Neuron (in vitro differentiated cells): ENCODE data around the gene REEP1.

Source experiments
- H2AFZ ChIP-seq: one replicate; pipeline ENCODE4 v1.6.1; 2013; ENCODE audit warnings: low read depth, mild to moderate bottlenecking, inconsistent platforms, low read length, moderate library complexity
- H3K27me3 ChIP-seq: one replicate; pipeline ENCODE4 v1.6.1; 2013; ENCODE audit warnings: low read length; ENCODE audit not compliant: insufficient read depth
- H3K36me3 ChIP-seq: one replicate; pipeline ENCODE4 v1.6.1; 2013; ENCODE audit warnings: low read length; ENCODE audit not compliant: insufficient read depth
- H3K4me1 ChIP-seq: one replicate; pipeline ENCODE4 v1.6.1; 2013; ENCODE audit warnings: low read length; ENCODE audit not compliant: insufficient read depth
- H3K4me3 ChIP-seq: 2 replicates; pipeline ENCODE4 v1.5.1; 2013; ENCODE audit warnings: mild to moderate bottlenecking, low read length, moderate library complexity
- H3K9me3 ChIP-seq: one replicate; pipeline ENCODE4 v1.6.1; 2013; ENCODE audit warnings: low read length

The REEP1 gene

GRCh38 chr2:86336675-86337243, 667 bp downstream of the REEP1 start:
- Histone ChIP-seq H3K27me3 (peaks cover 51% of the 10 kb centered on the region), H3K4me1 (peaks cover 12% of the 10 kb centered on the region), H2AFZ (peak overlapping the region; percentile 79), H3K36me3 (no peaks in the 10 kb centered on the region), H3K4me3 (peak overlapping the region; percentile 48), H3K9me3 (peaks cover 3% of the 10 kb centered on the region)

- peaks cover 3% of the 10 kb centered on the region for H3K9me3 ChIP-seq
- peak overlapping the region; percentile 48 for H3K4me3 ChIP-seq
- H3K4me1 ChIP-seq: peaks cover 12% of the 10 kb centered on the region
- H3K27me3 ChIP-seq: peaks cover 51% of the 10 kb centered on the region
- H3K36me3 ChIP-seq: no peaks in the 10 kb centered on the region
- peak overlapping the region; percentile 79 for H2AFZ ChIP-seq
Measured at GRCh38 chr2:86335865-86336674, 1.4 kb downstream of the REEP1 start.

DNA sequence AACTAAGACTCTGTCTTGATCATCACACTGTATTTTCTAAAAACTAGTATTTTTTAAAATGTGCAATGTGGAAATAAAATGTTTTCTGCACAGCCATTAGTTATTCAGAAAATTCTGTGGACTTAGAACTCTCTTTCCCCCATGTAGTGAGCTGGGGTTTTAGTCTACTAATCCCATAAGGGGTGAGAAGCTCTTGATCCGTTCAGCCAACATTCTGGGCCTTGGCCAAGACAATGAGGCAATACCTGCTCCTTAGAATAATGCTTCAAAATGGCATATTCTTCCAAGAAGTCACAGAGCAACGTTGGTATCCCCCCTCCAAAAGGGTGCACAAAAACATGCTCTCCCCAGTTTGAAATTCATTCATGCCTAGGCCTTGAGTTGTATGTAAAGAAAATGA, 4.0 kb downstream of the REEP1 start:
- H3K27me3 ChIP-seq: peaks cover 36% of the 10 kb centered on the region

DNA sequence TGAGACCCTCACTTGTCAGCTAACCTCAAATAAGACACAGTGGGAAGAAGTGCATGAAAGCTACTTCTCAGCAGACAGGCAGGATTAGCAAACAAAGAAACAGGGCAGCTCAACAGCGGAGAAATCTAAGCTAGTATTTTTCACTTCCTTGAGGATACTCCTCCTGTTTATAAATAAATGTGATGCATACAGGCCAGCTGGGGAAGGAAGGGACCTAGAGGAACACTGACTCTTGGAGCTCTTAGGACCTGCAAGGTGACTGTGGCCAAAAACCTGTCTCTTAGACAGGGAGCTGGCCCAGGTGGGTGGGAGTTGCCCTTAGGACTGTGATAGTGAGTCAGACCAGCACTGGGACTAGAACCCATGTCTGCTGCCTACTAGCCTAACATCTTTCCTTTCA, 4.8 kb downstream of the REEP1 start:
- peaks cover 6% of the 10 kb centered on the region for H3K9me3 ChIP-seq
- no peaks in the 10 kb centered on the region for H3K36me3 ChIP-seq
- no peak overlapping the region for H3K4me3 ChIP-seq
- H3K27me3 ChIP-seq: peaks cover 31% of the 10 kb centered on the region
- H2AFZ ChIP-seq: no peak overlapping the region
- H3K4me1 ChIP-seq: peaks cover 9% of the 10 kb centered on the region

More for the DNA sequence above, 4.0 kb downstream of the REEP1 start:
- no peak overlapping the region for H3K4me3 ChIP-seq
- H3K36me3 ChIP-seq: no peaks in the 10 kb centered on the region
- H3K9me3 ChIP-seq: peaks cover 6% of the 10 kb centered on the region
- no peak overlapping the region for H2AFZ ChIP-seq
- H3K4me1 ChIP-seq: peaks cover 12% of the 10 kb centered on the region

- H3K4me1 ChIP-seq: peaks cover 3% of the 10 kb centered on the region
- no peak overlapping the region for H2AFZ ChIP-seq
- peaks cover 26% of the 10 kb centered on the region for H3K27me3 ChIP-seq
- H3K36me3 ChIP-seq: no peaks in the 10 kb centered on the region
- no peak overlapping the region for H3K4me3 ChIP-seq
- peaks cover 6% of the 10 kb centered on the region for H3K9me3 ChIP-seq
Measured at GRCh38 chr2:86331384-86331783, 6.0 kb downstream of the REEP1 start.

DNA sequence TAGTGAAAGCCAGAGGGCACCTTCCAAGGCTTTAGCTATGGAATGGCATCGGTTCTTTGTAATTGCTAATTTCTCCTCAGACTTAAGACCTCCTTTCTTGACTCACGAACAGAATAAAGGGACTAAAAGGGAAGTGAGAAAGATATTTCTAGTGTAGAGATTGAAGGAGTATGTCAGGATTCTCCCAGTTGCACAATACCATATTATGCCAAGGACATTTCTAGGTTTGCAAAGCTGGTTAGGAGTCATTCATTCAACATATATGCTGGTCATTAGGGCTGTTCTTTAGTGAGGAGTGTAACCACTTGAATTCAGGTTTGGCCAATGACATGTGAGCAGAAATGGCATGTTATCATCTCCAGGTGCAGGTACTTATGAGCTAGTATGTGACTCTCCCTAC, 7.4 kb downstream of the REEP1 start:
- H3K27me3 ChIP-seq: peaks cover 19% of the 10 kb centered on the region
- no peak overlapping the region for H3K4me3 ChIP-seq

DNA sequence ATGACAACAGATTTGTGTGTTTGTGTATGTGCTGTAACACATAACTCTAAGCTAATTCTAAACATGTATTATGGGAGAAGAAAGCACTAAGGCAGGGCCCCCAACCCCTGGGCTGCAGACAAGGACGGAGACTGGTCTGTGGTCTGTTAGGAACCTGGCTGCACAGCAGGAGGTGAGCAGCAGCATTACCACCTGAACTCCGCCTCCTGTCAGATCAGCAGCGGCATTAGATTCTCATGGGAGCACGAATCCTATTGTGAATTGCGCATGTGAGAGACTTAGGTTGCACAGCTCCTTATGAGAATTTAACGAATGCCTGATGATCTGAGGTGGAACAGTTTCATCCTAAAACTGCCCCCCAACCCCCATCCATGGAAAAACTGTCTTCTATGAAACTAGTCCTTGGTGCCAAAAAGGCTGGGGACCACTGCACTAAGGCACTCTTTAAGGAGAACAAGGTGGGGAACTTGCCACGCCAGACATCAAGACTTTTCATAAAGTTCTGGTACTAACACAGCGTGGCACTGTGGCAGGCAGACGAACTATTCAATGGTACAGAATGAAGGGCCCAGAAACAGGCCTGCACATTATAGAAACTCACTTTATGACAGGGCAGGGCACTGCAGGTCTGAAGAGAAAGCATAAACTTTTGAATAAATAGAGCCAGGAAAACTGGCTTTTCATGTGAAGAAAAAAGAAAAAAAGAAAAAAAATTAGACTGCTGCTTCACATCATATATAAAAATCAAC, 14.0 kb downstream of the REEP1 start:
- Histone ChIP-seq H3K4me1 (peaks cover 3% of the 10 kb centered on the region), H3K36me3 (no peaks in the 10 kb centered on the region), H2AFZ (no peak overlapping the region), H3K27me3 (no peaks in the 10 kb centered on the region), H3K4me3 (no peak overlapping the region), H3K9me3 (no peaks in the 10 kb centered on the region)

More for the DNA sequence above, 7.4 kb downstream of the REEP1 start:
- H3K4me1 ChIP-seq: no peaks in the 10 kb centered on the region
- H3K9me3 ChIP-seq: peaks cover 6% of the 10 kb centered on the region
- H3K36me3 ChIP-seq: no peaks in the 10 kb centered on the region
- no peak overlapping the region for H2AFZ ChIP-seq

- no peaks in the 10 kb centered on the region for H3K36me3 ChIP-seq
- H3K27me3 ChIP-seq: no peaks in the 10 kb centered on the region
- no peak overlapping the region for H2AFZ ChIP-seq
- no peak overlapping the region for H3K4me3 ChIP-seq
- peaks cover 3% of the 10 kb centered on the region for H3K4me1 ChIP-seq
- H3K9me3 ChIP-seq: no peaks in the 10 kb centered on the region
Measured at GRCh38 chr2:86319700-86320580, 17.5 kb downstream of the REEP1 start.

DNA sequence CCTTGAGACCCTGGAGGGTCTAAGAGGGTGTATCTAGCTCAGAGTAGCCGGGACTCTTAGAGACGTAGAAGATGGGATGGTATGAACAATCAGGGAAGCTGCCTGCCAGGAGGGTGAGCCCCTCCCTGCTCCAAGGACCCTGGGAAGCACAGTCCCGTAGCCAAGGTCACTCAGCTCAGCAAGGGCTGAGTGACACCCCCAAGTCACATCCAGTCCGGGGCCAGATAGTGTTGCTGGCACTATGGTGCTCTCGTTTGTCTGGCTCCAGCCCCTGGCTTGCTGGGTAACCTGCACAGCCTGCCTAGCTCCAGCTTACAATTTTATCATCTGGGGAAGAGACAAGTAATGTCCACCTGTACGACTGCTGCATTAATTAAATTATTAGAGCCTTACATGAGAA, 22.3 kb downstream of the REEP1 start:
- peaks cover 5% of the 10 kb centered on the region for H3K27me3 ChIP-seq
- no peak overlapping the region for H3K4me3 ChIP-seq
- H3K36me3 ChIP-seq: no peaks in the 10 kb centered on the region
- no peaks in the 10 kb centered on the region for H3K9me3 ChIP-seq
- no peak overlapping the region for H2AFZ ChIP-seq
- no peaks in the 10 kb centered on the region for H3K4me1 ChIP-seq

GRCh38 chr2:86314125-86314524, 23.3 kb downstream of the REEP1 start:
- Histone ChIP-seq H3K4me3 (no peak overlapping the region), H3K27me3 (peaks cover 5% of the 10 kb centered on the region), H2AFZ (no peak overlapping the region)

GRCh38 chr2:86313341-86313740, 24.1 kb downstream of the REEP1 start:
- Histone ChIP-seq H3K4me1 (no peaks in the 10 kb centered on the region), H3K27me3 (peaks cover 5% of the 10 kb centered on the region), H3K9me3 (no peaks in the 10 kb centered on the region), H3K4me3 (no peak overlapping the region), H3K36me3 (no peaks in the 10 kb centered on the region), H2AFZ (no peak overlapping the region)

More at GRCh38 chr2:86314125-86314524, 23.3 kb downstream of the REEP1 start:
- Histone ChIP-seq H3K9me3 (no peaks in the 10 kb centered on the region), H3K36me3 (no peaks in the 10 kb centered on the region), H3K4me1 (no peaks in the 10 kb centered on the region)

DNA sequence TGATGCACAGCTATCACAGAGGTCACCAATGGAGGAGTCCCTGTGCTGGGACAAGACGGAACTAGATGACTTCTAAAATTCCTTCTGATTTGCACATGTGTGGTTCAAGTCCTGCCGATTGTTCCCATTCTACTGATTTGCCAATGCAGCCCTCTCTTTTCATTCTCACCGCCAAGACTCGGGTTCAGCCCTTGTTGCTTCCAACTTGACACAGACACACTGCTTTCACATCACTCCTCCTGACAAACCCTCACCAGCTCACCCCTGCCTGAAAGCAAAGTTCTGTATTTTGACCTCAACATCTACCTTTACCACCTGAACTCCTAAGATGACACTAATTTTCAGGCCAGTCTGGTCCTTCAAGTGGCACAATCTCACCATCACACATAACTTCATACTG, 25.5 kb downstream of the REEP1 start:
- Histone ChIP-seq H3K4me3 (no peak overlapping the region), H3K9me3 (no peaks in the 10 kb centered on the region)

More for the DNA sequence above, 25.5 kb downstream of the REEP1 start:
- Histone ChIP-seq H2AFZ (no peak overlapping the region), H3K36me3 (no peaks in the 10 kb centered on the region), H3K27me3 (peaks cover 5% of the 10 kb centered on the region), H3K4me1 (no peaks in the 10 kb centered on the region)
